Kidney (tissue), 14 donors: ENCODE results near the gene CD68. TPM values are rescaled to one million over a fixed set of nuclear protein-coding genes. Genes with fewer than 3 reads are reported as not detected.

Experiments
- DNase-seq, 5 donors: peaks; one replicate each; pipeline ENCODE4 v3.0.0-alpha.2; 2013 to 2020
- FAIRE-seq: peaks from 2 replicates; lab custom pipeline; 2012; peaks lifted over from hg19 to GRCh38; lab: Jason Lieb, UNC
- H3K27ac ChIP-seq, 2 donors: one replicate each; pipeline ENCODE4 v1.7.0; 2013; ENCODE audit warnings: low read depth in 2 of 2, low read length in 2 of 2, inconsistent platforms in 1 of 2
- H3K27me3 ChIP-seq: one replicate; pipeline ENCODE4 v1.7.1; 2013; ENCODE audit warnings: low read length, inconsistent platforms; ENCODE audit not compliant: control insufficient read depth, insufficient read depth
- H3K36me3 ChIP-seq, 3 donors: one replicate each; pipeline versions ENCODE4 v1.7.0 to v1.7.1; 2013; ENCODE audit warnings: low read length in 3 of 3, control low read depth in 1 of 3, inconsistent platforms in 1 of 3; ENCODE audit not compliant: insufficient read depth in 3 of 3, control insufficient read depth in 2 of 3
- H3K4me1 ChIP-seq, 3 donors: one replicate each; pipeline versions ENCODE4 v1.7.0 to v1.7.1; 2013; ENCODE audit warnings: low read length in 3 of 3, inconsistent platforms in 1 of 3, low read depth in 1 of 3; ENCODE audit not compliant: control insufficient read depth in 2 of 3, insufficient read depth in 2 of 3
- H3K4me3 ChIP-seq, 3 donors: one replicate each; pipeline versions ENCODE4 v1.7.0 to v1.8.1; 2013; ENCODE audit warnings: low read length in 3 of 3, control low read depth in 1 of 3, inconsistent platforms in 1 of 3
- H3K9ac ChIP-seq, 3 donors: one replicate each; pipeline versions ENCODE4 v1.7.0 to v1.7.1; 2013; ENCODE audit warnings: low read length in 3 of 3, control low read depth in 1 of 3, inconsistent platforms in 1 of 3
- H3K9me3 ChIP-seq, 3 donors: one replicate each; pipeline versions ENCODE4 v1.7.0 to v1.7.1; 2013; ENCODE audit warnings: low read length in 3 of 3, control low read depth in 1 of 3, inconsistent platforms in 1 of 3; ENCODE audit not compliant: control insufficient read depth in 2 of 3, insufficient read depth in 1 of 3
- intact Hi-C: fragments of 100-400 bp; cut with DNase I; formaldehyde crosslinking; loops from one replicate; pipeline ENCODE4 v1.11.1; 2022
- polyA plus RNA-seq: library from polyadenylated mRNA; stranded (reverse); fragments of 350-450 nt; fragmentation: Illumina TruSeq; extraction: RNeasy Lipid Tissue Mini Kit (QIAGEN cat#74804); gene quantifications from one replicate; pipeline ENCODE4 v1.2.3, GENCODE V29; 2014; ENCODE audit warnings: low read depth, low replicate concordance; ENCODE audit not compliant: insufficient read depth
- total RNA-seq: library from RNA; stranded (reverse); fragmentation: NEBNext Ultra II Directional; extraction: Animal tissue kit (Norgen Biotek cat#: 25700); gene quantifications from one replicate; pipeline ENCODE4 v1.2.1, GENCODE V29; 2021
- TF ChIP-seq, protein P1 (sequence below): IDR thresholded peaks from 3 replicates; pipeline ENCODE4 v1.5.1; 2012; ENCODE audit warnings: mild to moderate bottlenecking, moderate library complexity, borderline replicate concordance; ENCODE audit not compliant: insufficient read depth; ENCODE audit errors: extremely low read depth
- donor health status: control.
- donor health status: control.
- donor health status: control.
- donor health status: control.
- donor health status: control.
- donor health status: DM: yes; HTN: yes; CAD: no.
- donor health status: Normal renal cell carcinoma (clear cell type).

CD68 gene
- total and polyA plus RNA-seq, 2 donors from 2014 or later: 38.3 to 92.6 TPM

DNA sequence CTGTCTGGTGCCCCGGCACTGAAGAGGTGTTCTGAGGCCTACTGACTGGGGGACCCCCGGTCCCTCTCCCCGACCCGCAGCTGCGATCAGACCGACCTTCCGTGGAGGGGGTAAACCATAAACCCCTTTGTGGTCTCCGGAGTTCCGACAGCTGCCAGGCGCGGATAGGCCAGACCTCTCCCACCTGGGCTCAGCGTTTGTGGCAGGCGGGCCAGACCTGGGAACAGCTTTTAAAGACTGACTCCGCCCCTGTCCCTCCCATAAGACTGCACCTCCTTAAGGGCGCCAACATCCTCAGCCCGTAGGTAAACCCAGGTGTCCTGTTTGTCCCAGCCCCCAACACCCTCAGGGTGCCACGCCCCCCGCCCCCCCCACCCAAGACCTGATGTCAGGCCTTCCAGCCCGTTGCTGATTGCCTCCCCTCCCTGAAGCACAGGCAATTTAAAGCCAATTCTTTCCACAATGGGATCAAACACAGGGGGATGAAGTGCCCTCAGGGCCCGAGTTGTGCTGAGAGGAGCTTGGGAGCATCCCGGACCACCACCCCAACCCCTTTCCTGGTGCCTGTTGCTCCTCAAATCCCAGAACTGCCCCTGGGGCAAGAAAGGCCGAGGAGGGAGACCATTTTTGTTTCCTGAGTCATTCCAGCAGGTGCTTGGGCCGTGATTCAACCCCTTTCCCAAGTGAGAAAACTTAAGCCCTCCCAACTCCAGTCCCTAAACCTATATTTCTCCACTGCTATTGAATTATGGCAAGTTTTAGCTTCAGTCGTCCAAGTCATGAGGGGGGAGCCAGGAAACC is 10.7 kb downstream of the CD68 start, which contains the start of gene SOX15:
TSS of gene SOX15 (minus strand) at position 204 of the 801 bp plus-strand sequence. CDS start 418 bp downstream, outside the sequence.
- DNase-seq: peak in 2 of 5 donors; percentile 75 to 81
- TF ChIP-seq, protein P1, sequence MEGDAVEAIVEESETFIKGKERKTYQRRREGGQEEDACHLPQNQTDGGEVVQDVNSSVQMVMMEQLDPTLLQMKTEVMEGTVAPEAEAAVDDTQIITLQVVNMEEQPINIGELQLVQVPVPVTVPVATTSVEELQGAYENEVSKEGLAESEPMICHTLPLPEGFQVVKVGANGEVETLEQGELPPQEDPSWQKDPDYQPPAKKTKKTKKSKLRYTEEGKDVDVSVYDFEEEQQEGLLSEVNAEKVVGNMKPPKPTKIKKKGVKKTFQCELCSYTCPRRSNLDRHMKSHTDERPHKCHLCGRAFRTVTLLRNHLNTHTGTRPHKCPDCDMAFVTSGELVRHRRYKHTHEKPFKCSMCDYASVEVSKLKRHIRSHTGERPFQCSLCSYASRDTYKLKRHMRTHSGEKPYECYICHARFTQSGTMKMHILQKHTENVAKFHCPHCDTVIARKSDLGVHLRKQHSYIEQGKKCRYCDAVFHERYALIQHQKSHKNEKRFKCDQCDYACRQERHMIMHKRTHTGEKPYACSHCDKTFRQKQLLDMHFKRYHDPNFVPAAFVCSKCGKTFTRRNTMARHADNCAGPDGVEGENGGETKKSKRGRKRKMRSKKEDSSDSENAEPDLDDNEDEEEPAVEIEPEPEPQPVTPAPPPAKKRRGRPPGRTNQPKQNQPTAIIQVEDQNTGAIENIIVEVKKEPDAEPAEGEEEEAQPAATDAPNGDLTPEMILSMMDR: no peak
- Histone ChIP-seq H3K36me3 (peaks cover 12 to 48% (median 37%) of the 10 kb centered on the region in 3 donors), H3K4me3 (peak within 1 kb of the TSS in 1 of 3 donors; percentile 37), H3K9me3 (no peaks in the 10 kb centered on the region), H3K4me1 (peaks cover 0 to 7% (median 7%) of the 10 kb centered on the region in 3 donors), H3K9ac (peak within 1 kb of the TSS in 2 of 3 donors; percentile 32 to 40), H3K27me3 (no peaks in the 10 kb centered on the region), H3K27ac (no peak within 1 kb of the TSS)
- FAIRE-seq: no peak
- intact Hi-C loops: no loop called here

DNA sequence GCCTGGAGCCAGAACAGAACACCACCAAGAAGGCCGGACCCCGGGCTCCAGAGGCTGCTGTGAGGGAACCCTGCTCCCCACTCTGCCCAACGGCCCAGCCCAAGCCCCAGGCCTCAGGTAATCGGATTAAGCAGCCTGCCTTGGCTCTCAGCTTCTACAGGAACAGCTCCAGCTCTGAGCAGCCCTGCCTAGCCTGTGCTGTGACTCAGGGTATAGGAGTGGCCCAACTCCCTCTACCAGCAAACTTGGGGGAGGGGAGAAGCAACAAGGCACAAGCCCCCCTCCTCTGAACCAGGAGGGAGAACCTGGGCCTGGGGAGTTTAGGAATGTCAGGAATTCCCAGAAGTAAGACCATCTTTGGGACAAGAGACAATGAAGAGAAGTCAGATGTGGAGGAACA is 11.3 kb downstream of the CD68 start:
- intact Hi-C loops: no loop called here
- H3K4me3 ChIP-seq: no peak overlapping the region
- no peaks in the 10 kb centered on the region for H3K27me3 ChIP-seq
- H3K9ac ChIP-seq: no peak overlapping the region
- no peak overlapping the region for H3K27ac ChIP-seq
- H3K4me1 ChIP-seq: peaks cover 0 to 7% (median 7%) of the 10 kb centered on the region in 3 donors
- FAIRE-seq (no peak), DNase-seq (peak in 1 of 5 donors; percentile 43)
- no peaks in the 10 kb centered on the region for H3K9me3 ChIP-seq
- TF ChIP-seq, protein P1: no peak
- peaks cover 13 to 54% (median 43%) of the 10 kb centered on the region in 3 donors for H3K36me3 ChIP-seq

DNA sequence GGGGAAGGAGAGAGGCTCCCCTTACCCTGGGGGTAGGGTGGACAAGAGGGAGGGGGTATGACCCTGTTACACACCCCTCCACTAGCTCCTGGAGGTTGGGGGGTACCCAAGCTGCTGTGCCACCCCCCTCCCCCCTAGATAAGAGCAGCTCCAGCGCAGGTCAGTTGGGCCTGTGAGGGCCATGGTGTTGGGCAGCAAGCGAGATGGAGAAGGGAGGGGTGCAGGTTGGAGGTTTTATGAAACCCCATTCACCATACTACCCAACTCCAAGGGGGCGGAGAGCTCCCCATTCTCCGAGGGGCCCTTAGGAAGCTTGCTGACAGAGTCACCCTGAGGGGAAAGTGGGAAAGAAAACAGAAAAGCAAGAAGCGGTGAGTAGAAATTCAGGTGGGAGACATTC is 12.2 kb downstream of the CD68 start:
- Histone ChIP-seq H3K9me3 (no peaks in the 10 kb centered on the region), H3K4me3 (no peak overlapping the region), H3K9ac (no peak overlapping the region), H3K27me3 (no peaks in the 10 kb centered on the region), H3K27ac (no peak overlapping the region), H3K36me3 (peaks cover 17 to 63% (median 46%) of the 10 kb centered on the region in 3 donors), H3K4me1 (peaks cover 0 to 7% (median 7%) of the 10 kb centered on the region in 3 donors)
- DNase-seq (peak in 1 of 5 donors; percentile 40), FAIRE-seq (no peak)
- TF ChIP-seq, protein P1: no peak
- intact Hi-C loops: no loop called here
